Measurements from ENCODE around the gene DNAAF1. TPM values are rescaled to one million over a fixed set of nuclear protein-coding genes. Genes with fewer than 3 reads are reported as not detected.
A peak's percentile ranks its signal among the peaks of the same experiment; 100 is the strongest.

The DNAAF1 gene
- total RNA-seq, 1 experiment from 2014 or later, result not detected

DNA sequence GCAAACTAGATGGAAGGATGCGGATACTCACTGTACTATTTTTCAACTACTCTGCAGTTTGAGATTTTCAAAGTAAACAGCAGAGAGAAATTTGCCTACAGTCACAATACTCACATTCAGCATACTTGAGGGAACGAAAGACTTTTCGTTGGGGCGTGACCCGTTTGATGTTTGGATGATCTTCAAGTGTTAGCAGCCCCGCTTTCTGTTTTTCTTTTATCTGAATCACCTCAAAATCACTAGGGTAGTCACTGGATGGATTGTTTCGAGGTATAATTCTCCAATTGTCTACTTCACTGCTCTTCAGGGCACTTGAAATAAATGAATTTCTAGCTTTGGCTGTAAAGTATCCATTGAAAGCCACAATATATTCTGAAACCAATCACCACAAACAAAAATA lies 46.2 kb upstream of the DNAAF1 start:
- TF ChIP-seq, protein P1, sequence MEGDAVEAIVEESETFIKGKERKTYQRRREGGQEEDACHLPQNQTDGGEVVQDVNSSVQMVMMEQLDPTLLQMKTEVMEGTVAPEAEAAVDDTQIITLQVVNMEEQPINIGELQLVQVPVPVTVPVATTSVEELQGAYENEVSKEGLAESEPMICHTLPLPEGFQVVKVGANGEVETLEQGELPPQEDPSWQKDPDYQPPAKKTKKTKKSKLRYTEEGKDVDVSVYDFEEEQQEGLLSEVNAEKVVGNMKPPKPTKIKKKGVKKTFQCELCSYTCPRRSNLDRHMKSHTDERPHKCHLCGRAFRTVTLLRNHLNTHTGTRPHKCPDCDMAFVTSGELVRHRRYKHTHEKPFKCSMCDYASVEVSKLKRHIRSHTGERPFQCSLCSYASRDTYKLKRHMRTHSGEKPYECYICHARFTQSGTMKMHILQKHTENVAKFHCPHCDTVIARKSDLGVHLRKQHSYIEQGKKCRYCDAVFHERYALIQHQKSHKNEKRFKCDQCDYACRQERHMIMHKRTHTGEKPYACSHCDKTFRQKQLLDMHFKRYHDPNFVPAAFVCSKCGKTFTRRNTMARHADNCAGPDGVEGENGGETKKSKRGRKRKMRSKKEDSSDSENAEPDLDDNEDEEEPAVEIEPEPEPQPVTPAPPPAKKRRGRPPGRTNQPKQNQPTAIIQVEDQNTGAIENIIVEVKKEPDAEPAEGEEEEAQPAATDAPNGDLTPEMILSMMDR (IDR thresholded peaks at IDR 0.05; ENCODE audit: unreplicated experiment), result no peak
- peaks cover 6% of the 10 kb centered on the region for H3K4me1 Mint-ChIP-seq (ENCODE audit: insufficient read depth, unreplicated experiment)
- no peaks in the 10 kb centered on the region for H3K9me3 Mint-ChIP-seq (ENCODE audit: unreplicated experiment)
- H3K27me3 Mint-ChIP-seq (ENCODE audit: insufficient read depth, unreplicated experiment), result no peaks in the 10 kb centered on the region
- ChIA-PET POLR2A (interaction anchor here (1.4 to 9.5 kb wide), 2 partner anchors 17 to 88 kb away, joined by 8 to 120 read pairs; partner anchors contain the start of genes MBTPS1 and TAF1C), CTCF (interaction anchor here (0.7 to 4.1 kb wide), 6 partner anchors 14 to 272 kb away, joined by 3 to 20 read pairs (median 8); partner anchors contain the start of gene MBTPS1)
- intact Hi-C loops (cut with micrococcal nuclease), result no loop called here
- peaks cover 70% of the 10 kb centered on the region for H3K36me3 Mint-ChIP-seq (ENCODE audit: insufficient read depth, unreplicated experiment)
- BruUV-seq (replicated peaks), result no TSS peak
- peak overlapping the region; percentile 68 for H3K27ac Mint-ChIP-seq (ENCODE audit: low read depth, unreplicated experiment)
- no peak for DNase-seq (ENCODE audit: unreplicated experiment)
- no peak overlapping the region for H3K4me3 Mint-ChIP-seq (ENCODE audit: unreplicated experiment)

DNA sequence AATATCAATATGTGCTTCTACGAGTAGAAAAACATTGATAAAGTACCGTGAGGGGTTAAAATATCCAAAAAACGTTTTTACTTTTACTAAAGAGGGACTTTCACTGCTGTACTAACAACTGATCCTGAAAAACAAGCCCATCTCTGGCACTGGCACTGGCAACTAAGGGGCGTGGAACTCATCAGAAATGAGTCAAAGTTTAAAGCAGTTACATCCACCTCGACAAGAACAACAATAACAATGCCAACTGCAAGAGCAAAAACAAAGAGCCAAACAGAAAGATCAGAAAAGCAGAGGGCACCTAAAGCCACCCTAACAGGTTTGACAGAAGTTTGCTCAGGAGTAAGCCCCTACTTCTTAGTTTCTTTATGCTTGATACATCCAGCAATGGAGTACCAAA lies 41.4 kb upstream of the DNAAF1 start:
- H3K27me3 Mint-ChIP-seq (ENCODE audit: insufficient read depth, unreplicated experiment), result no peaks in the 10 kb centered on the region
- peaks cover 41% of the 10 kb centered on the region for H3K36me3 Mint-ChIP-seq (ENCODE audit: insufficient read depth, unreplicated experiment)

DNA sequence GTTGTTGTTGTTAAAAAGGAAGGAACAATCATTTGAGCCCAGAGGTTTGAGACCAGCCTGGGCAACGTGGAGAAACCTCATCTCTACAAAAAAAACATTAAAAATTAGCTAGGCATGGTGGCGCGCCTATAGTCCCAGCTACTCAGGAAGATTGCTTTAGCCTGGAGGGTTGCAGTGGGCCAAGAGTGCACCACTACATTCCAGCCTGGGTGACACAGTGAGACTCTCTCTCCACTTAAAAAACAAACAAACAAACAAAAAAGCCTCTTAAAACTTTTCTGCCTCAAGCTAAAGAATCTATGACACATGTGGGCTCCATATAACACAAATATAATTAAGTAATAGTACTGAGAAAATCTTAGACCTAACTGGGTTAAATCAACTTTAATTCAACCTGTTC lies 40.9 kb upstream of the DNAAF1 start:
- H3K4me3 Mint-ChIP-seq (ENCODE audit: unreplicated experiment), result no peak overlapping the region
- CTCF ChIA-PET, result interaction anchor here (1.3 to 3.8 kb wide), 3 partner anchors 9 to 19 kb away, joined by 4 to 18 read pairs (median 7); partner anchors contain the start of gene MBTPS1
- no peaks in the 10 kb centered on the region for H3K27me3 Mint-ChIP-seq (ENCODE audit: insufficient read depth, unreplicated experiment)
- POLR2A ChIA-PET, result interaction anchor here (1.6 to 9.5 kb wide), 2 partner anchors 12 to 83 kb away, joined by 3 to 120 read pairs; partner anchors contain the start of genes MBTPS1 and TAF1C
- peaks cover 17% of the 10 kb centered on the region for H3K4me1 Mint-ChIP-seq (ENCODE audit: insufficient read depth, unreplicated experiment)
- BruUV-seq (replicated peaks), result no TSS peak
- intact Hi-C loops (cut with micrococcal nuclease), result no loop called here
- peaks cover 46% of the 10 kb centered on the region for H3K36me3 Mint-ChIP-seq (ENCODE audit: insufficient read depth, unreplicated experiment)
- peak overlapping the region; percentile 7 for H3K27ac Mint-ChIP-seq (ENCODE audit: low read depth, unreplicated experiment)
- no peak for DNase-seq (ENCODE audit: unreplicated experiment)
- H3K9me3 Mint-ChIP-seq (ENCODE audit: unreplicated experiment), result no peaks in the 10 kb centered on the region
- TF ChIP-seq, protein P1 (IDR thresholded peaks at IDR 0.05; ENCODE audit: unreplicated experiment), result no peak

More for the DNA sequence above, 41.4 kb upstream of the DNAAF1 start:
- BruUV-seq (replicated peaks), result no TSS peak
- Mint-ChIP-seq H3K9me3 (ENCODE audit: unreplicated experiment) (no peaks in the 10 kb centered on the region), H3K4me1 (ENCODE audit: insufficient read depth, unreplicated experiment) (peaks cover 17% of the 10 kb centered on the region), H3K4me3 (ENCODE audit: unreplicated experiment) (no peak overlapping the region), H3K27ac (ENCODE audit: low read depth, unreplicated experiment) (peak overlapping the region; percentile 7)
- CTCF ChIA-PET, result interaction anchor here (1.3 to 3.8 kb wide), 3 partner anchors 10 to 19 kb away, joined by 4 to 18 read pairs (median 7); partner anchors contain the start of gene MBTPS1
- intact Hi-C loops (cut with micrococcal nuclease), result no loop called here
- TF ChIP-seq, protein P1 (IDR thresholded peaks at IDR 0.05; ENCODE audit: unreplicated experiment), result no peak
- POLR2A ChIA-PET, result interaction anchor here (0.9 to 9.5 kb wide), 5 partner anchors 12 to 397 kb away, joined by 3 to 120 read pairs (median 3); partner anchors contain the start of genes MBTPS1 and TAF1C
- peak; percentile 65 for DNase-seq (ENCODE audit: unreplicated experiment)

DNA sequence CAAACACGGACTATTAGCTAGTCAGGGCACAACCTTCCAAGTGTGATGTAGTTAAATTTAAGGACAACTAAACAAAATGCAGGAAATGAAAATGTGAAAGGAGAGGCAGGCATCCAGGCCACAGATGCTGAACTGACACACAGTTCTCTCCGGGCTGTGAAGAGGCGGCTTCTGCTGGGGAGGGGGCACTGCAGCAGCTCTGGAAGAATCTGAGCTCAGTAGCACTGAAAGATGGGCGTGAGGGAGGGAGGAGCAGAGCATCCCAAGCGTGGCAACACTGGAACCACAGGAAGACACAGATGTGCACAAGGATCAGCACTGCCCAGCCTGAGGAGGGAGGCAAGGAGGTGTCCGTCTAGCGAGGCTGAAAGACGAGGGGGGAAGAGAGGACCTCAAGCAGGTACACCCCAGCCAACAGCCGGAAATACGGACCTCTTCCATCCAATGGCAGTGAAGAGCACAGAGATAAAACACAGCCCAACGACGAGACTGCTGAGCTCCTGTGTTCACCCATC lies 39.8 kb upstream of the DNAAF1 start:
- peak overlapping the region; percentile 30 for H3K27ac Mint-ChIP-seq (ENCODE audit: low read depth, unreplicated experiment)
- CTCF ChIA-PET, result interaction anchor here (0.7 to 3.8 kb wide), 3 partner anchors 8 to 1909 kb away, joined by 6 to 18 read pairs (median 7); partner anchors contain the start of gene MBTPS1
- H3K27me3 Mint-ChIP-seq (ENCODE audit: insufficient read depth, unreplicated experiment), result no peaks in the 10 kb centered on the region
- no peak for DNase-seq (ENCODE audit: unreplicated experiment)
- peaks cover 36% of the 10 kb centered on the region for H3K36me3 Mint-ChIP-seq (ENCODE audit: insufficient read depth, unreplicated experiment)
- TF ChIP-seq, protein P1 (IDR thresholded peaks at IDR 0.05; ENCODE audit: unreplicated experiment), result no peak
- POLR2A ChIA-PET, result interaction anchor here (1.0 to 9.5 kb wide), 2 partner anchors 8 to 11 kb away, joined by 3 to 120 read pairs; partner anchors contain the start of gene MBTPS1
- no peaks in the 10 kb centered on the region for H3K9me3 Mint-ChIP-seq (ENCODE audit: unreplicated experiment)
- no peak overlapping the region for H3K4me3 Mint-ChIP-seq (ENCODE audit: unreplicated experiment)
- intact Hi-C loops (cut with micrococcal nuclease), result no loop called here
- H3K4me1 Mint-ChIP-seq (ENCODE audit: insufficient read depth, unreplicated experiment), result peaks cover 17% of the 10 kb centered on the region
- no TSS peak for BruUV-seq (replicated peaks)

Measured in MCF 10A (cell line).